Sigmoid colon (tissue), 7 donors: ENCODE measurements around the gene GAS2L1. TPM values are rescaled to one million over a fixed set of nuclear protein-coding genes. Genes with fewer than 3 reads are reported as not detected.

ENCODE experiments used
- DNase-seq: peaks from one replicate; pipeline ENCODE4 v3.0.0-alpha.2; 2019
- H3K27ac ChIP-seq, 4 donors: fragments of 200-600 bp; sonication (generic); one replicate each; pipeline ENCODE4 v1.5.1; 2016 to 2019; ENCODE audit warnings: mild to moderate bottlenecking in 1 of 4
- H3K27me3 ChIP-seq, 3 donors: fragments of 200-600 bp; sonication (generic); one replicate each; pipeline ENCODE4 v1.5.1; 2019; ENCODE audit warnings: mild to moderate bottlenecking in 1 of 3
- H3K36me3 ChIP-seq, 4 donors: fragments of 200-600 bp; sonication (generic); one replicate each; pipeline ENCODE4 v1.5.1; 2016 to 2019
- H3K4me1 ChIP-seq, 4 donors: fragments of 200-600 bp; sonication (generic); one replicate each; pipeline ENCODE4 v1.5.1; 2017 to 2019
- H3K4me3 ChIP-seq, 4 donors: fragments of 200-600 bp; sonication (generic); one replicate each; pipeline ENCODE4 v1.5.1; 2017 to 2019; ENCODE audit warnings: mild to moderate bottlenecking in 2 of 4, moderate library complexity in 1 of 4
- H3K9me3 ChIP-seq, 4 donors: fragments of 200-600 bp in 3 of 4; sonication (generic) in 3 of 4; one replicate each; pipeline versions ENCODE4 v1.5.1 to v1.6.1; 2013 to 2019
- CTCF ChIP-seq, 4 experiments: fragments of 450-650 bp in 3 of 4; fragments of 200-600 bp in 1 of 4; IDR thresholded peaks; one replicate each; pipeline ENCODE4 v1.5.1; 2016 to 2019; ENCODE audit warnings: antibody characterized with exemption in 4 of 4, mild to moderate bottlenecking in 3 of 4, moderate library complexity in 2 of 4
- EP300 ChIP-seq, 4 donors: sonication (generic); formaldehyde crosslinking; IDR thresholded peaks; one replicate each; pipeline ENCODE4 v1.6.1; 2017; ENCODE audit warnings: antibody characterized with exemption in 4 of 4
- POLR2A ChIP-seq, 2 donors: fragments of 450-650 bp; IDR thresholded peaks; one replicate each; pipeline ENCODE4 v1.6.1; 2016; ENCODE audit warnings: antibody characterized with exemption in 2 of 2, mild to moderate bottlenecking in 2 of 2, moderate library complexity in 2 of 2
- POLR2AphosphoS5 ChIP-seq, 4 donors: sonication (generic); formaldehyde crosslinking; IDR thresholded peaks; one replicate each; pipeline ENCODE4 v1.6.1; 2017; ENCODE audit warnings: antibody characterized with exemption in 4 of 4
- WGBS, 2 donors: extraction: QIAGEN DNeasy Blood & Tissue Kit; methylation state at CpG; one replicate each; pipeline ENCODE4 v1.1.7; 2013; 5-methylcytosine and 5-hydroxymethylcytosine counted together
- intact Hi-C: fragments of 100-400 bp; cut with DNase I; formaldehyde crosslinking; loops from one replicate; pipeline ENCODE4 v1.15.1; 2023
- polyA plus RNA-seq, 3 donors: library from polyadenylated mRNA; stranded (reverse); fragments of 200-250 nt; gene quantifications; one replicate each; pipeline ENCODE4 v1.2.3, GENCODE V29; 2013
- total RNA-seq, 4 donors: library from RNA; depleted of rRNA; stranded (reverse); fragments of >200 nt; gene quantifications; one replicate each; pipeline ENCODE4 v1.1.0, GENCODE V29; 2016
- donor health status: healthy with polysubstance abuse.
- donor health status: Bipolar disorder and iron deficiency.
- donor health status: healthy.

Gene GAS2L1
- total and polyA plus RNA-seq, 7 donors: 12.0 to 27.5 (median 22.1) TPM

GRCh38 chr22:29315286-29316140 is 9.1 kb downstream of the GAS2L1 start, which contains the start of gene RASL10A:
Gene RASL10A, minus strand, starts transcription at chr22:29315697. Its CDS starts 451 bp downstream, at chr22:29315246.
- WGBS, 2 donors: 4 to 6% methylated on average over 103 of the region's 103 CpGs
- no peaks in the 10 kb centered on the region for H3K36me3 ChIP-seq
- no peaks in the 10 kb centered on the region for H3K9me3 ChIP-seq
- H3K4me3 ChIP-seq: peak within 1 kb of the TSS in 3 of 4 donors; percentile 18 to 43 (median 41)
- DNase-seq: no peak
- peaks cover 28 to 35% (median 34%) of the 10 kb centered on the region in 3 donors for H3K27me3 ChIP-seq
- H3K4me1 ChIP-seq: peaks cover 0 to 54% (median 48%) of the 10 kb centered on the region in 4 donors
- intact Hi-C loops: no loop called here
- TF ChIP-seq POLR2A (IDR thresholded peaks at IDR 0.05) (no peak), CTCF (IDR thresholded peaks at IDR 0.05) (no peak), POLR2AphosphoS5 (IDR thresholded peaks at IDR 0.05) (no peak), EP300 (IDR thresholded peaks at IDR 0.05) (no peak)
- H3K27ac ChIP-seq: no peak within 1 kb of the TSS

- no peaks in the 10 kb centered on the region for H3K36me3 ChIP-seq
- H3K9me3 ChIP-seq: no peaks in the 10 kb centered on the region
- WGBS, 2 donors: 60 to 63% methylated on average over 18 of the region's 18 CpGs
- H3K27ac ChIP-seq: no peak overlapping the region
- intact Hi-C loops: no loop called here
- H3K4me1 ChIP-seq: peaks cover 0 to 46% (median 41%) of the 10 kb centered on the region in 4 donors
- H3K27me3 ChIP-seq: peaks cover 28 to 35% (median 34%) of the 10 kb centered on the region in 3 donors
- no peak overlapping the region for H3K4me3 ChIP-seq
- no peak for DNase-seq
- no peak for TF ChIP-seq CTCF (IDR thresholded peaks at IDR 0.05)
- TF ChIP-seq POLR2A (IDR thresholded peaks at IDR 0.05): no peak
- no peak for TF ChIP-seq POLR2AphosphoS5 (IDR thresholded peaks at IDR 0.05)
- TF ChIP-seq EP300 (IDR thresholded peaks at IDR 0.05): no peak
Measured at GRCh38 chr22:29316141-29316828, 9.8 kb downstream of the GAS2L1 start.

DNA sequence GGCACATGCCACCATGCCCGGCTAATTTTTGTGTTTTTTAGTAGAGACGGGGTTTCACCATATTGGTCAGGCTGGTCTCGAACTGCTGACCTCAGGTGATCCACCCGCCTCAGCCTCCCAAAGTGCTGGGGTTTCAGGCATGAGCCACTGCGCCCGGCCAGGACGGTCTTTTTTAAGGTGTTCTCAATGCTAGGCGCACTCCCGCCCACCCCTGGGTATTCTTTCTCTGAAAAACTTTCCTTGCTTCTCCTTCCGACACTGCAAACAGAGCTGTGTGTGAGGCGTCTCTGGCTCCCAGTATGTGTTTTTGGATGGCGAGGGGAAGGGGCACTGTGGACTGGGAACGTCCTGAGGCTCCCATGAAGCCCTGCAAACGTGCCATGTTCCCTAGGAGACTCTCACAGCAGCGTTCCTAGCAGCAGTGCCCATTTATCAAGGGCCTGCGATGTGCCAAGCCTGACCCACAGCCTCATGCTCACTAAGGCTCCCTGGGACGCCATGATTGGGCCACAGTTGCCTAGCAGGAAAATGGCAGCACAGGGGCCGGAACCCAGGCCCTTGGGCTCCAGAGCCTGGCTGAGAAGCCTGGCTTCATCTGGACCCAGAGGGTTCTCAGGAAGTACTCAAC is 11.5 kb downstream of the GAS2L1 start:
- Histone ChIP-seq H3K36me3 (no peaks in the 10 kb centered on the region), H3K27me3 (peaks cover 28 to 35% (median 34%) of the 10 kb centered on the region in 3 donors), H3K4me1 (peaks cover 0 to 31% (median 31%) of the 10 kb centered on the region in 4 donors), H3K27ac (no peak overlapping the region), H3K4me3 (no peak overlapping the region), H3K9me3 (no peaks in the 10 kb centered on the region)
- intact Hi-C loops: no loop called here
- WGBS, 2 donors: 93 to 95% methylated on average over 18 of the region's 18 CpGs
- DNase-seq: no peak
- no peak for TF ChIP-seq CTCF (IDR thresholded peaks at IDR 0.05)
- TF ChIP-seq EP300 (IDR thresholded peaks at IDR 0.05): no peak
- TF ChIP-seq POLR2AphosphoS5 (IDR thresholded peaks at IDR 0.05): no peak
- no peak for TF ChIP-seq POLR2A (IDR thresholded peaks at IDR 0.05)

GRCh38 chr22:29319072-29319471 is 12.6 kb downstream of the GAS2L1 start:
- 83 to 84% methylated on average over 2 of the region's 2 CpGs for WGBS, 2 donors
- no peak for DNase-seq
- Histone ChIP-seq H3K4me1 (peaks cover 0 to 20% (median 19%) of the 10 kb centered on the region in 4 donors), H3K27ac (no peak overlapping the region), H3K27me3 (peaks cover 23 to 27% (median 24%) of the 10 kb centered on the region in 3 donors), H3K4me3 (no peak overlapping the region), H3K9me3 (no peaks in the 10 kb centered on the region), H3K36me3 (no peaks in the 10 kb centered on the region)
- TF ChIP-seq POLR2AphosphoS5 (IDR thresholded peaks at IDR 0.05): no peak
- TF ChIP-seq CTCF (IDR thresholded peaks at IDR 0.05): no peak
- TF ChIP-seq EP300 (IDR thresholded peaks at IDR 0.05): no peak
- intact Hi-C loops: no loop called here
